HepG2 (cell line): ENCODE data around the gene TBC1D10A. TPM values are rescaled to one million over a fixed set of nuclear protein-coding genes. Genes with fewer than 3 reads are reported as not detected.

ENCODE experiments used
- ATAC-seq: fragments of 200-7000 bp; cut with Tn5 transposase; 3 replicates; pipeline ENCODE4 v1.9.1; 2020; ENCODE audit warnings: mild to moderate bottlenecking, moderate library complexity
- BruUV-seq: library from RNA; stranded (reverse); fragments of 400-500 nt; replicated peaks from 2 replicates; lab custom pipeline; 2021; lab: Mats Ljungman, UMichigan
- CTCF ChIA-PET: fragments of 300-600 bp; formaldehyde crosslinking; extraction: SDS; loops from one replicate; lab custom pipeline; 2021; ENCODE audit warnings: low total read pairs, inconsistent platforms, low intra/inter-chr PET ratio; lab: Yijun Ruan, JAX
- POLR2A ChIA-PET: fragments of 350-600 bp; sonication (Branson Sonifier 250); formaldehyde crosslinking; loops from one replicate; lab custom pipeline; 2020; ENCODE audit warnings: antibody characterized with exemption, inconsistent platforms; lab: Yijun Ruan, JAX
- DNase-seq: peaks from one replicate; pipeline ENCODE4 v3.0.0-alpha.2; 2015; ENCODE audit warnings: low spot score
- FAIRE-seq: peaks from 3 replicates; lab custom pipeline; 2011; peaks lifted over from hg19 to GRCh38; lab: Jason Lieb, UNC
- H2AFZ ChIP-seq: one replicate; pipeline ENCODE4 v1.6.1; 2011; ENCODE audit warnings: low read length, inconsistent platforms
- H3K27ac ChIP-seq: fragments of 300-600 bp; 3 replicates; pipeline ENCODE4 v1.8.0; 2011; ENCODE audit warnings: mixed run types, mild to moderate bottlenecking, mixed read lengths, low read length, inconsistent platforms; ENCODE audit not compliant: insufficient read depth; ENCODE audit errors: extremely low read length
- H3K27me3 ChIP-seq, 2 experiments: fragments of 200-600 bp in 1 of 2; 2 replicates in 1 of 2; 3 replicates in 1 of 2; pipeline versions ENCODE4 v1.6.0 to v1.8.0; 2011; ENCODE audit warnings: low read length in 2 of 2, mild to moderate bottlenecking in 2 of 2, moderate library complexity in 2 of 2, inconsistent platforms in 1 of 2; ENCODE audit not compliant: insufficient read depth in 2 of 2, control insufficient read depth in 1 of 2
- H3K36me3 ChIP-seq, 2 experiments: fragments of 200-600 bp in 1 of 2; replicated peaks in 1 of 2; 2 replicates in 1 of 2; 3 replicates in 1 of 2; pipeline versions ENCODE4 v1.5.1 to v1.8.0; 2011; ENCODE audit warnings: low read length in 2 of 2, inconsistent platforms in 1 of 2; ENCODE audit not compliant: insufficient read depth in 2 of 2, control insufficient read depth in 1 of 2
- H3K4me1 ChIP-seq: 2 replicates; pipeline ENCODE4 v1.5.1; 2012; ENCODE audit warnings: low read length, inconsistent platforms; ENCODE audit not compliant: insufficient read depth
- H3K4me2 ChIP-seq: 2 replicates; pipeline ENCODE4 v1.6.0; 2011; ENCODE audit warnings: low read depth, low read length, inconsistent platforms
- H3K4me3 ChIP-seq, 3 experiments: fragments of 200-600 bp in 1 of 3; sonication (generic), shearing (Covaris generic) in 1 of 3; replicated peaks in 1 of 3; 2 replicates each; pipeline ENCODE4 v1.5.1; 2011 to 2016; ENCODE audit warnings: low read length in 3 of 3, inconsistent platforms in 2 of 3, low read depth in 2 of 3, mild to moderate bottlenecking in 2 of 3, control low read depth in 1 of 3, mixed read lengths in 1 of 3; ENCODE audit not compliant: insufficient read depth in 1 of 3
- H3K79me2 ChIP-seq: one replicate; pipeline ENCODE4 v1.6.1; 2011; ENCODE audit warnings: low read length, inconsistent platforms; ENCODE audit not compliant: insufficient read depth
- H3K9ac ChIP-seq: 2 replicates; pipeline ENCODE4 v1.6.0; 2011; ENCODE audit warnings: mild to moderate bottlenecking, low read depth, low read length, inconsistent platforms; ENCODE audit not compliant: insufficient read depth
- H3K9me3 ChIP-seq: 2 replicates; pipeline ENCODE4 v1.5.1; 2012; ENCODE audit warnings: mild to moderate bottlenecking, low read length
- H4K20me1 ChIP-seq: 2 replicates; pipeline ENCODE4 v1.6.0; 2011; ENCODE audit warnings: inconsistent platforms, mild to moderate bottlenecking, low read length, moderate library complexity; ENCODE audit not compliant: insufficient read depth
- CHD2 ChIP-seq: IDR thresholded peaks from 2 replicates; pipeline ENCODE4 v1.6.1; 2011; ENCODE audit warnings: low read depth, low read length, improper control_type of control experiment
- TCF12 ChIP-seq, 2 experiments: fragments of 450-650 bp in 1 of 2; sonication (generic) in 1 of 2; formaldehyde crosslinking in 1 of 2; IDR thresholded peaks; 2 replicates each; pipeline versions ENCODE4 v1.6.1 to v1.8.0; 2017 to 2022; ENCODE audit warnings: antibody characterized with exemption in 1 of 2, mild to moderate bottlenecking in 1 of 2, missing genetic modification reagents in 1 of 2, moderate library complexity in 1 of 2
- TEAD2 ChIP-seq: sonication (generic); formaldehyde crosslinking; IDR thresholded peaks from 2 replicates; pipeline ENCODE4 v1.9.0; 2021; ENCODE audit warnings: missing genetic modification reagents
- ZBTB20 ChIP-seq: sonication (generic); formaldehyde crosslinking; IDR thresholded peaks from 2 replicates; pipeline ENCODE4 v1.8.1; 2023; ENCODE audit warnings: missing genetic modification reagents, low read depth, mild to moderate bottlenecking, borderline replicate concordance
- ZBTB33 ChIP-seq: sonication (generic); formaldehyde crosslinking; IDR thresholded peaks from 2 replicates; pipeline ENCODE4 v1.4.0; 2020; ENCODE audit warnings: missing genetic modification reagents
- ZFP36L2 ChIP-seq: sonication (generic); formaldehyde crosslinking; IDR thresholded peaks from 2 replicates; pipeline ENCODE4 v1.4.0; 2020; ENCODE audit warnings: missing genetic modification reagents
- ZNF768 ChIP-seq: sonication (generic); formaldehyde crosslinking; IDR thresholded peaks from 2 replicates; pipeline ENCODE4 v1.4.0; 2020; ENCODE audit warnings: missing genetic modification reagents
- WGBS: methylation state at CpG from one replicate; pipeline ENCODE4 v1.1.6; 2017; ENCODE audit warnings: low lambda C conversion rate; 5-methylcytosine and 5-hydroxymethylcytosine counted together
- in situ Hi-C: cut with HindIII; loops from 2 replicates; pipeline ENCODE4 v1.10.0; 2017; ENCODE audit warnings: low pct_unique_long_range_greater_than_20kb; ENCODE audit not compliant: extremely low pct_ligation_motif_present
- intact Hi-C: fragments of 100-400 bp; cut with micrococcal nuclease; formaldehyde crosslinking; loops from one replicate; pipeline ENCODE4 v1.10.0; 2022; ENCODE audit not compliant: unreplicated experiment
- polyA plus RNA-seq, 8 experiments: library from polyadenylated mRNA; depleted of rRNA in 3 of 8; stranded (reverse) in 7 of 8; unstranded in 1 of 8; fragments of >200 nt; fragmentation: Illumina TruSeq in 4 of 8; extraction: Trizol in 4 of 8; gene quantifications; 2 replicates each; pipeline versions ENCODE4 v1.2.1 to v1.2.3, GENCODE V29; 2011 to 2016; ENCODE audit warnings: low read depth in 4 of 8, missing spikeins in 1 of 8, mixed read lengths in 1 of 8; ENCODE audit not compliant: insufficient read depth in 1 of 8
- total RNA-seq, 5 experiments: library from RNA; depleted of rRNA; stranded (reverse); fragments of >200 nt; fragmentation: Illumina TruSeq; extraction: Trizol; gene quantifications; 2 replicates each; pipeline ENCODE4 v1.2.3, GENCODE V29; 2016; ENCODE audit warnings: low read depth in 1 of 5

TBC1D10A gene
- total and polyA plus RNA-seq, 2 of the 13 experiments (the other 11 are each of a cell fraction or from before 2014, with no cell fraction given), result 4.2 to 4.9 TPM

GRCh38 chr22:30268331-30268730, 58.4 kb downstream of the TBC1D10A start (continued):
- no peak for TF ChIP-seq ZBTB33 (CRISPR knock-in tag)
- TF ChIP-seq TCF12 (IDR thresholded peaks at IDR 0.05), result no peak
- TF ChIP-seq TCF12 (CRISPR knock-in tag; IDR thresholded peaks at IDR 0.05), result no peak
- TF ChIP-seq, all 625 proteins: peak for 0

GRCh38 chr22:30267382-30268302, 59.1 kb downstream of the TBC1D10A start:
- no peak for ATAC-seq
- Histone ChIP-seq H3K4me1 (peaks cover 10% of the 10 kb centered on the region), H3K27me3 (peaks cover 8 to 37% of the 10 kb centered on the region in 2 experiments)
- DNase-seq, result no peak
- TF ChIP-seq ZBTB20 (CRISPR knock-in tag) (no peak), TEAD2 (CRISPR knock-in tag) (no peak), CHD2 (no peak), ZNF768 (CRISPR knock-in tag) (peak; percentile 95), ZFP36L2 (CRISPR knock-in tag) (no peak), ZBTB33 (CRISPR knock-in tag) (no peak)
- TF ChIP-seq, all 625 proteins: peak for 1
- no peaks in the 10 kb centered on the region for H4K20me1 ChIP-seq
- CTCF ChIA-PET, result no interaction called here
- intact Hi-C loops (no loop called here), in situ Hi-C loops (loop anchor here (10.0 kb wide), 1 partner anchor 217 kb away; no protein-coding TSS in a partner anchor)
- H3K9me3 ChIP-seq, result no peaks in the 10 kb centered on the region
- POLR2A ChIA-PET, result no interaction called here
- H3K79me2 ChIP-seq, result no peaks in the 10 kb centered on the region
- BruUV-seq, result no TSS peak
- no peak overlapping the region for H3K4me2 ChIP-seq
- 72% methylated on average over 12 of the region's 14 CpGs for WGBS
- H3K4me3 ChIP-seq, result no peak overlapping the region
- no peak for FAIRE-seq
- H2AFZ ChIP-seq, result no peak overlapping the region
- H3K9ac ChIP-seq, result no peak overlapping the region
- no peaks in the 10 kb centered on the region for H3K36me3 ChIP-seq
- H3K27ac ChIP-seq, result no peak overlapping the region
